Measurements from ENCODE around the gene VPS37B. TPM values are rescaled to one million over a fixed set of nuclear protein-coding genes. Genes with fewer than 3 reads are reported as not detected.

Gene VPS37B
- total RNA-seq, 4 donors from 2014 or later, result 49.5 to 92.8 (median 58.4) TPM

GRCh38 chr12:122855071-122855829 lies 40.7 kb downstream of the VPS37B start:
- Histone ChIP-seq H3K27me3 (no peaks in the 10 kb centered on the region), H3K4me3 (no peak overlapping the region), H3K27ac (no peak overlapping the region), H3K36me3 (peaks cover 0 to 64% (median 0%) of the 10 kb centered on the region in 3 donors), H3K9me3 (no peaks in the 10 kb centered on the region), H3K4me1 (peaks cover 0 to under 1% (median 0%) of the 10 kb centered on the region in 4 donors)
- DNase-seq, result no peak
- no peak for TF ChIP-seq POLR2A (IDR thresholded peaks at IDR 0.05)

- DNase-seq, result no peak
- Histone ChIP-seq H3K4me3 (no peak overlapping the region), H3K9me3 (no peaks in the 10 kb centered on the region), H3K27ac (no peak overlapping the region), H3K27me3 (no peaks in the 10 kb centered on the region), H3K4me1 (no peaks in the 10 kb centered on the region), H3K36me3 (peaks cover 0 to 59% (median 0%) of the 10 kb centered on the region in 3 donors)
- TF ChIP-seq POLR2A (IDR thresholded peaks at IDR 0.05), result no peak
- no peak for TF ChIP-seq CTCF (IDR thresholded peaks at IDR 0.05)
These were observed 41.4 kb downstream of the VPS37B start for GRCh38 chr12:122854554-122854953.

- TF ChIP-seq POLR2A (IDR thresholded peaks at IDR 0.05), result no peak
- TF ChIP-seq CTCF (IDR thresholded peaks at IDR 0.05), result no peak
- H3K4me3 ChIP-seq, result no peak overlapping the region
- no peak for DNase-seq
- H3K9me3 ChIP-seq, result no peaks in the 10 kb centered on the region
- peaks cover 0 to 60% (median 0%) of the 10 kb centered on the region in 3 donors for H3K36me3 ChIP-seq
- no peaks in the 10 kb centered on the region for H3K27me3 ChIP-seq
- H3K4me1 ChIP-seq, result no peaks in the 10 kb centered on the region
- no peak overlapping the region for H3K27ac ChIP-seq
These were observed 42.2 kb downstream of the VPS37B start for GRCh38 chr12:122853582-122854245.

- TF ChIP-seq POLR2A (IDR thresholded peaks at IDR 0.05) (no peak), CTCF (IDR thresholded peaks at IDR 0.05) (no peak)
- no peak for DNase-seq
- Histone ChIP-seq H3K36me3 (peaks cover 0 to 66% (median 0%) of the 10 kb centered on the region in 3 donors), H3K27ac (peak overlapping the region in 1 of 4 donors; percentile 39), H3K27me3 (no peaks in the 10 kb centered on the region), H3K4me3 (no peak overlapping the region), H3K4me1 (no peaks in the 10 kb centered on the region), H3K9me3 (no peaks in the 10 kb centered on the region)
These were observed 43.3 kb downstream of the VPS37B start for GRCh38 chr12:122852336-122853275.

GRCh38 chr12:122851820-122852219 lies 44.1 kb downstream of the VPS37B start:
- TF ChIP-seq POLR2A (IDR thresholded peaks at IDR 0.05) (no peak), CTCF (IDR thresholded peaks at IDR 0.05) (no peak)
- H3K36me3 ChIP-seq, result peaks cover 0 to 61% (median 0%) of the 10 kb centered on the region in 3 donors
- H3K4me1 ChIP-seq, result no peaks in the 10 kb centered on the region
- no peak for DNase-seq
- H3K27me3 ChIP-seq, result no peaks in the 10 kb centered on the region
- H3K4me3 ChIP-seq, result no peak overlapping the region
- no peaks in the 10 kb centered on the region for H3K9me3 ChIP-seq
- H3K27ac ChIP-seq, result peak overlapping the region in 1 of 4 donors; percentile 39
